GM04504 (cell line): ENCODE measurements around the gene SOX6.
"Not testable (repeated sequence)": the region's sequence is repeated elsewhere in the genome, so short reads cannot be mapped to it uniquely, and the experiment has no call there.

Source experiments
- DNase-seq: peaks from one replicate; pipeline ENCODE4 v3.0.0-alpha.2; 2012; ENCODE audit warnings: low read depth

Gene SOX6

DNA sequence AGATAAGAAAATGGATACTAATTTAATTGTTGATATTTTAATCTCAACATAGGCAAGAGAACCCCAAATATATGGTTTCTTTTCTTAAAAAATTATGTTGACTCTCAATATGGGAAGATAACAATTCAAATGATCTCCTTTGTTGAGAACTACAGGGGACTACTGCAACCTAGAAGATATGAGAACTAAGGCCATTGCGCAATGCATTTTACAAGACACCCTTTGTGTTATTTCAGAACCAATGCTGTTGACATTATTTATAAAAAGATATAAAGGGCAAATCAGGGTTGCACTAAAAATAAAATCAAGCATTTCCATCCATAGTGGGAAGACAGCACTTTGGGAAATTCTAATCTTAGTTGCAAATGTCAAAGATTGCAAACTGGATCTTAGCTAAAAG lies 322.3 kb downstream of the SOX6 start:
- DNase-seq: no peak

DNA sequence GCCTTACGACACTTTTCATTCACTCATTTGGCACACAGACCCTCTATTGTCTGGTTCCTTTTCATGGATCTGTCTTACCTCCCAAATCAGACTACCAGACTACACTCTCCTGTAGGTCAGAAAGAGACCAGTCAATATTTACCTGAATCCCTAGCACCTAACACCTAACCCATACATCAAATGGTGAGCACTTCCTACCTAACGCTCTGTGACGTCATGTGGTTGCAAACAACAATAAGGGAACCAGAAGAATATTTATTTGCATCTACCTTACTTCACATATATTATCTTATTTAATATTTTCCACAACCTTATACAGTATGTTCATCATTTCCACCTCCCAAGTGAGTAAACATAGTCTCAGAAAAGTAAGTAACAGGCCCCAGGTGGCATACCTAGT lies 323.4 kb downstream of the SOX6 start:
- DNase-seq: no peak

DNA sequence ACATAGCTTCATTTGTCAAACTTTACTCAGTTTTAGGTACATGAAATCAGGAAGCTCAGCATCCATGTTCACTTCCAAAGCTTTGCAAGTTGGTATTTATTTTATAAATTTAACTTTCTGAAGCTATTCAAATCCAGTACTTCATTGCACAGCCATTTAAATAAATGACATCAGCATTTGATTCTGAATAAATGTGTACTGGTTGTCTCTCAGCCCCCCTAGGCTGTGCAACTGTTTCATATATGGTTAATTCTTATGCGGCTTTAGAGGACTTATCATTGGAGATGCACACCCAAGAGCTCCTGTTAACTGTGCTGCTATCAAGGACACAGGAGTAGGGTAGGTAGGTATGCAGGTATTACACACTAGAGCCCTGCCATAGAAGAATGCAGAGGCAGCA lies 325.1 kb downstream of the SOX6 start:
- DNase-seq: no peak

DNA sequence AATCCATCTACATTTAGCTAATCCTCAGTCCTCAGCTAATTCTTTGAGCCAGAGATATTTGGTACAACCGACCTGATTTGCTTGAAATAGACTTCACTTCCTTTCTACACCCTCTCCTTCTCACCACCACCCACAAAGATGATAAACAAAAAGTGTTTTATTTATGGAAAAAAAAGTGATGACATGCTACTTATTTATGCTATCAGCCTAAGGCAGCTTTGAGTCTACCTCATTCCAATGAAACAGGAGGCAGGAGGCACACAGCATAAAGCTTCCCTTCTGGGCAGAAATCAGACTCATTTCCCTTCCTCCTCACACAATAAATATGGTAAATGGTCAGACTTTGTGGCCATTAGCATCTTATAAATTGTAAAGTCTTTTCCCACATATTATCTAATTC lies 325.7 kb downstream of the SOX6 start:
- DNase-seq: no peak

DNA sequence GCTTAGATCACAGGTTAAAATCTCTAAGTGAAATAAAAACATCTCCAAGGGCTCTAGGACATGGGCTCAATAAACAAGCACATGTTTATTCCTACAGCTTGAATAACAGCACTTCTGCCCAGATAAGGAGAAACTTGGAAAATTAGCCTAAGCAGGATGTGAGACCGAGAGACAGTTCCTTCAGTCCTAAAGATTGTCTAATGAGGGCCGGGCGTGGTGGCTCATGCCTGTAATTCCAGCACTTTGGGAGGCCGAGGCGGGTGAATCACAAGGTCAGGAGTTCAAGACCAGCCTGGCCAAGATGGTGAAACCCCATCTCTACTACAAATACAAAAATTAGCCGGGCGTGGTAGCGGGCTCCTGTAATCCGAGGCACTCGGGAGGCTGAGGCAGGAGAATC lies 327.2 kb downstream of the SOX6 start:
- DNase-seq: not testable (repeated sequence)

DNA sequence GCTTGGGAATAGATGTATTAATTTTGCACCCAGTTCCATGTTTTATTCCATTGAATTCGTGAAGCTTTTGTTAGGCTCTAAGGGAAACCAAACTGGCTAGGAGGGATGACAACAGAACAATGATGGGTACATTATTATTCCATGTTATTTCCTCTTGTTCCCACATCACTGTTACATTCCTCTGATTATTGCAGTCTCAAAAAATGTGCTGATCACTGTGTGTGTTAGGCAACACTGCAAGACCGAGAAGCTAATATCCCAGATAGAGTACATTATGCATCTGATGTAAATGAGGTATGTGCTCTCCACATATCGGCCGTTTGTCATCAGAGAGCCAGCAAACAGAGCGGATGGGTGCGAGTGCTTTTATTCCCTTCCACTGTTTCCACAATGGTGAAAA lies 327.9 kb downstream of the SOX6 start:
- DNase-seq: no peak

DNA sequence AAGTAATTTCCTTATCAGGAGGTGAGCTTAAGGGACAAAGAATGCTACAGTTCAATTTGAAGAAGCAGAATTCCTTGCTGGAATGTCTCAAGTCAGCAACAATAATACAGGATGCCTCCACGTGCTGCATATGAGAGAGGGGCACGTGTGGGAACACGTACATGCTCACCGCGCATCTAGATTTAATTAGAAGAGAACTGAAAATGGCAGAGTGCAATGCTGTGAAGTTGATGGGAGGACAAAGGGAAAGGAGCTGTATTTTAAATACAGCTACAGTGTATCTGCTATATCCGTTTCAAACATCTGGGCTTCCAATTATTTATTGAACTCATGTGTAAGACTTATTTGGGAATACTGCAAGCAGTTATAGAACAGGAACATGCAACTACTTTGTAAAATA lies 328.7 kb downstream of the SOX6 start:
- DNase-seq: no peak

DNA sequence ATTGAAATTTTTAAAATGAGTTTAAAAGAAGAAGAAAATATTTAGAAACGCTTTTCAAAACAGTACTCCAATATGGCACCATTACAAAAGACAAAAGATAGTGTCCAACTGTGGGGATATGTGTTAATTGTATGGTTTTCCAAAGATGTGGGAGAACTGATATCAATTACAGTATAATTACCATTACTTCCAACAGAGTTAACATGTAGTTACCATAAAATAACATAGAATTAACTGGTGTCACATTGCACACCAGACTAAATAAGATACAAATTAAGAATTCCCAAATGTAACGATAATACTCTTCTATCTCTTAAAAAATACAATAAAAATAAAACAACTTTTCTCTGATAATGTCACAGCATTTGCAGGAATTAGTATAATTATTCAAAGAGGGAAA lies 329.5 kb downstream of the SOX6 start:
- no peak for DNase-seq

DNA sequence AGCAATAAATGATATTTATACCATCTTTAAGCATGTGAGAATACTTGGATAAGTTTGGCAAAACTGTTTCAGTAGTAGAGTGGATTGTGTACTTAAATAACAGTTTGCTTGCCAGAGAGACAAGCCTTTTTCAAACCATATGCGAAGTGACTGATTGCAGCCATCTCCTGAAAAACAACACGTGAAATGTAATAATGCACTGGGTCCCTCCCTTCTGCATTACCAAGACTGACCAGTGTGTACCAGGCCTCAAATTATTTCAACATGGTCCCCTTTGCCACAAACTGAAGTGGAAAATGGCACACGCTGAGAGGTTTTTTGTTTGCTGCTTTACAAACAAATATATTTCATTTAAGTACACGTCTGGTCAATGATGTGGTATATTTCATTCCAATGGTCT lies 337.4 kb downstream of the SOX6 start:
- DNase-seq: no peak

DNA sequence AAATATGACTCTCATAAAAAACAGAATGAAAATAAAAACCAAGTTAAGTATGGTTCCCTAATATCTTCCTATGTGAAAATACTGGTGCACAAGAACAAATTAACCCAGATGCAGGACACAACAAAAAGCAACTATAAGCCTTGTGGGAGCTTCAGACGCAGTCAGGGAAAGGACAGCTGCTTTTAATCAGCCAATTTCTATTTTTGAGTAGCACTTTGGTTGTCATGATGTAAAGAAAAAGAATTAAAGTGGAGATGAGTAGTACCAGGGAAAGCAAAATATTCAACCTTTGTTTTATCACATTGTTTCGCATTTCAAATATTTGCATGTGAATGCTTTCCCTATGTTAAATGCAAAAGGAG lies 339.9 kb downstream of the SOX6 start:
- no peak for DNase-seq

DNA sequence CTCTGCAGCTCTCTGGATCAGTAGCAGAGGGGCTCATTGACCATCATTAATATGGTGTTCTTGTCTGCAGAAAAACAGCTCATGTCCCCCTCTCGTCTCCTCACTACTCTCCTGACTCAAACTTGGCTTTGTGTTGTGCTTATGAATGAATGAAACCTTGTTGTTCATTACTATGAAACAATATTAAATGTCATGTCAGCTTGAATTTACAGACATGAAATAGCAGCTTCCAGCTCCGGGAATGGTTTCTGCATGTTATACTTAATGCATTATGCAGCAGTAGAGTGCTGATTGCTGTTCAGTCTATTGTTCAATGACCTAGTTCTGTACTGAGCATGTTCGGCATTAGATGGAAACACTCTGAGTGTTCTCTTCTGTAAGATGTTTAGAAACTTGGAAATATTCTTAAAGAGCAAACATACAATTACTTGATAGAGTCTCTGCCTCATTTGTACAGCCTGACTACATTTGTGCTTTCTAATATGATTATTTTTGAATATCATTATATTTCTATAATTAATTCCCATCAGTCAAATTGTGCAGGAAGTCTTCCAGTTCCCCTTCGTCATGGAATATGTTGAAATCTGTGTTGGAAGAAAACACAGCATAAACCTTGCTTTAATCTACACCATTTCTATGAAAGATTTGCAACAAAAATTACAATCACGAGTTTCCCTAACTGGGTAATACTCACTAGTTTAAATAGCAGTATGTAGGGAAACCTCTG lies 340.4 kb downstream of the SOX6 start:
- no peak for DNase-seq

DNA sequence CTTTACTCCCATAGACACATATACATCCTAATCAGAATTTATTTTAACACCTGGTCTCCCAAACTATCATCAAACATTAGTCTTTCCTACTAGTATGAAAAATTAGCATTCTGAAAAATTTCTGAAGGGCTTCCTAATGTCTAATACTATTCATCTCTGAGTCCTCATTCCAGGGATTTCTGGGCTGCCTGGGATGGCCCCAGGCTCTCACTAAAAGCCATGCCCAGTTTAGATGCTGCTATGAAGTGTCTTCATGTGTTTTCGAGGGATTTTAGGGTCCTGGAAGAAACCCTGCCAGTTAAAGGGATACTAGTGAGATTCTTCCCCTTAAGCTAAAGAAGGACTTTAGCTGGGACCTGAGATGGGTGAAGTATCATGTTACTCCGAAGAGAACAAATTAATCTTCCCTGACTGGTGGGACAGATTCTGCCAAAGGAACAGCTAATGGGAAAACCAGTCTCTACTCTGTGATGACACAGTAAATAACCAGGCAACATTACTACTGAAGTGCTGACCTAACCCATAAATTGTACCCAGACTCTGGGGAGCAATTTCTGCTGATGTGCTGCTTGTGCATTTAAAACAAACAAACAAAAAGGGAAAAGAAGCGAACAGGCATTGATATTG lies 342.6 kb downstream of the SOX6 start:
- no peak for DNase-seq

DNA sequence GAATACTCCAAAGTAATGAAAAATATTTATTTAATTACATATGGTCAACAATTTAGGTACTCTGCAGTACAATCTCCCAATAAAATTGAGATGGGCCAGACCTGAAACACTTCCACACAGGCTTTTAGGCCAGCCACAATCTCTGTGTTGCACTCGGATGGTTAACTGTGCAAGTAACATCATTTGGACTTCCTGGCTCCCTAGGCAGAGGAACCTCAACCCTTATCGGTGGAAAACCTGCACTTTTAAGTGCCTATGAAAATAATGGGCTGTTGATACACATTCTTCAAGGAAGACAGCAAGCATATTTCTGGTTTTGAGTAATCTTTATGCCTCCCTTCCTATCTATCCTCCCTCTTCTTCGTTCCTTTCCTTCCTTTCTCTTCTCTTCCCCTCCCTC lies 343.1 kb downstream of the SOX6 start:
- DNase-seq: no peak

DNA sequence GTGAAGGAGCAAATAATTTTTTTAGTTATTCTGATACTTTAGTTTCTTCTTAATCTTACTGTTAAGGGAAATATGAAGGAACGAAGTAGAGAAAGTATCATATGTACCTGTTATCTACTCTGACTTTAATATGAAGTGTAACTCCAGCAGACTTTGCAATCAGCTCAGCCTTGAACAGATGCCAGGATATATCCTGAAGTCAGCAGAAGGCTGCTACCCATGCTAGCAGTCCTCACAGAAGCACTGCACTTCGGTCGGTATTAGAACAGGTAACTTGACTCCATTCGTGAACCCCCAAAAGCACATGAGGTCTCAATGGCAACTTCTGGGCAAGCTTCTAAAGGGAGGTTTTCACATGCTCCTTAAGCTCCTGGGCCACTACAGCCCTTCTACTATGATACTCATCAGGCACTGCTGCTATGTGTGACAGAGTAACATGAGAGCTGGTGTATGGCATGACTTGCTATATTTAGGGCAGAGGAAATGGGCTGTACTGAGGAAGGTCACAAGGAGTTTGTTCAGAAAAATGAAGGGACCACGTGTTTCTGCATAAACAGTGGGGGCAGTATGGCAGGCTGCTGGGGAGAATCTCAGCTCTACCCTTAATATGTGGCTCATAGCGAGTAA lies 344.1 kb downstream of the SOX6 start:
- DNase-seq: no peak

DNA sequence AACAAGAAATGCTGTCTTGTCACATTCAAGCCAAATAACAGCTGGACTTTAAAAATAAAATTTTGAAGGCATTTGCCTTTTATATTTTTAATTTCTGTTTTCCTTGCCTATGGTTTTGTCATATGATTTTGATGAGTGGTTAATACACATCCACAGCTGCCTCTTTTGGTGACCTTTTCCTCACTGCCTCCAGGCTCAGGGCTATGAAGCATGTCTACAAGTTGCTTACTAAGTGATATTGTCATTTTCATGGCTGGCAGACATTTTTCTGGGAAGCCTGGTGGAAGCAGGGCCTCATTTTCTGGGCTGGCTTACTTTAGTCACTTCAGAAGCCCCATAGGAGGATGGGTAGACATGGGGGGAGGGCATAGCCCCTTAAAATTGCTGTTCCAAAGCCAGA lies 344.9 kb downstream of the SOX6 start:
- no peak for DNase-seq

DNA sequence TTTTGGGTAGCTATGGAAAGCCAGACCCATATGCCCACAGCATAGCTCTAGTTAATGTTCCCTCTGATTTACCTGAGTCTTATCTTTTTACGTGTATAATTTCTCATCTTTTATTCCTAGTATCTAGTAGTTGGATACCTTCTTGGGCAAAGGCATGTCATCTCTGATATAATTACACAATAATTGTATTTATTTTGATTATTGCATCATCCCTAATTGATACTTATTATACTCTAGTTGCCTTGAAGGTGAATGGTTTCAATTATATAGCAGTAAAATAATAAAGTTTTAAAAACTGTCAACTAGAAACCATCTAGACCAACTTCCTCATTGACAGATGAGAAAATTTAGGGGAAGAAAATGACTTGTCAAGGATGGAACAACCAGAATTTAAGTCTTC lies 347.3 kb downstream of the SOX6 start:
- DNase-seq: no peak

DNA sequence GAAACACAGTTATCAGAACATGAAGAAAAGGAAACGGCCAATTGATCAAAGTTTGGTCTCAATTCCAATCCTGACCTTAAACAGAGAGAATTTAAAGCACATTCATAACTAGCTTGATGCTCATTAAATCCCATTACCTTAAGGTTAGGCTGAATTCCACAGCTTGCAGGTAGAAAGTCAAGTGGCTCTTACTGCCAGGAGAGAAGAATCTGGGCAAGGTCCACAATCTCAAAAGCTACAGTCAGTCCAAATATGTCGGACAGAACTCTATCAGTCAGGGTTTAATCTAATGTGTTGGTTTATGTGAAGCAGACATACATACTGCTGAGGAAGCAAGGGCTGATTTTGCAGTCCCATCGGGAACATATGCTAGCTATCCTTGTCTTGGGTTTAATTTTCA lies 348.8 kb downstream of the SOX6 start:
- no peak for DNase-seq

DNA sequence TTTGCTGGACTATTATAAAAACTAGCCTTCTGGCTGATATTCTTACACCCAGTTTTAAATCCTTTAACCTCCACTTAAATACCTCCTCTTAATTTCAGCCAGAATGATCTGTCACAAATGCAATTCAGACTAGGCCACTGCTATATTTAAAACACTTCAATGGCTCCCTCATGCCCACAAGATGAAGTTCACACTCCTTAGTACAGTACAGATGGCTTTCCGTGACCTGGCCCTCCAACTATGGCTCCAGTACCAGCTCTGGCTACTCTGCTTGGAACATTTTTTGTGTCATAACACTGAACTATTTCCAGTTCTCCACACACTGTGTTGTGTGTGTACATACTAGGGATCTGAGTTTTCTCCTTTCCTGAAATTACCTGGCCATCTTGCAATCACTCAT lies 353.4 kb downstream of the SOX6 start:
- no peak for DNase-seq

DNA sequence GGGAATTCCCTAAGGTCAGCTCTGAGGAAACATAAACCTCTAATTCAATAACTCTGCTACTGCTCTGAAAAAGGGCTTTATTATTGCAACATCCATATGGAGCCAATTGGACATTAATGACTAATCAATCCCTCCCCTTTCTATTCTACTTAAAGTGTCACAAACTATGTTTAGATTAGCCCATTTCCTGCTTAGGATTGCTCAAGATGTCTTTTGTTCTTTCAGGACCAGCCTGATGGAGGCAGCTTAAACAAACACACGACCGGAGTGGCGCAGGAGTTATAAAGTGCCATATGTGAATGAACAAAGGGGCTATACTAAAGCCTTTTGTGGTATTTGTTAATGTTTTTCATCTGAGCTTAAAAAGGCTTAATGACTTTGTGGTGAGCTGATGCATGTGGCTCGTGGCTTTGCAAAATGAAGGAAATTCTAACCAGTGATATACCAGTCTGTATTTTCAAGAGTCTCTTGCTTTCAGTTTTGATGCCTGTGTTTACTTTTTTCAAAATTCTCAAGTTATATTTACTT lies 354.4 kb downstream of the SOX6 start:
- DNase-seq: peak; percentile 88

DNA sequence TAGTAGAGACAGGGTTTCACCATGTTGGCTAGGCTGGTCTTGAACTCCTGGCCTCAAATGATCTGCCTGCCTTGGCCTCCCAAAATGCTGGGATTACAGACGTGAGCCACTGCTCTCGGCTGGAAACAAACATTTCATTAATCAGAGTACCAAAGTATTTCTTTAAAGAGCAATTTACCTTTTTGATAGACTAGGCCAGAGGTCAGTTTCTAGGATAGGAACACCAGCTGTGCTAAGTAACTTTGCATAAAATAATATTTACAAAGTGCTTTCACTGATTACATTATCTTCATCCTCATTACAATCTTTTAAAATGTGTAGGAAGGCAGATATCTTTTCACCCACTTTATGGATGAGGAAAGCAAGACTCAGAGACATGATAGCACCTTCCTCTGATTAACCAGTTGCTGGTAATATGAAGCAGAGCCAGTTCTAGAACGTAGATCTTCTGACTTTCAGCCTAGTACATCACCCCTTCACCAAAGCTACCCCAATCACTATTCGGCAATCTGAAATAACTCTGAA lies 355.2 kb downstream of the SOX6 start:
- no peak for DNase-seq

DNA sequence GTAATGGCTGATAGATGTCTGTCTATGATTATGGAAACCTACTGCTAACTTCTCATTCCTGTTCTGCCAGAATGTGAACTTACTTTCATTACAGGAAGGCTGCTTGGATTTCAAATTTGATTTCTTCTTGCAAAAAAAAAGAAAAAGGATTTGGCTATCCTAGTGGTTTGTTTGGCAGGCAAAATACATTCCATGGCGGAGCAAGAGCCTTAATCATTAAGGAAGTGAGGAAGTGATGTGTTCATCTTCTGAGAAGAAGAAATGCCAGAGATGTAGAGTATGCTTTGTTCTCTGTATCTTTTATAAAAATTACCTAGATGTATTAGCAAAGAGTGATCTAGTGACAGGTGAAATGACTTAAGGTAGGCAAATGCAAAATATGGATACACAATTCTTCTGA lies 356.3 kb downstream of the SOX6 start:
- peak; percentile 32 for DNase-seq

DNA sequence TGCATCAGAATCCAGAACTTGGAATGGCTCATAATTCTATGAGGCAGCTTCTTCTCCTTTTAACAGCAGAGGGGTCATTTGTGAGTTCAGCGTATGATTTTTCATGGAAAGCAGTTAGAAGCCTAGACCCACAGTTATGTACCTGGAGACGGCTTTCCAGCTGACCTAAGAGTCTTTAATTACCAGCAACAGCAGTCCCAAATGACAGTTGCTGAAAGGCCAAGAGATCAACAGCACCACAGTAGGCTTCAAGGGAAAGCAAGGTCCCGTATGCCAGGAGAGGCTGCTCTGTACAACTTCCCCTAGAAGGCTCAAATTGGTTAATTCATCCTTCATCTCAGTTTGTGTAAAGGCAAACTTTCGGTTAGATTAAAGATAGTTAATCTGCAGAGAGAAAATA lies 363.0 kb downstream of the SOX6 start:
- DNase-seq: no peak

DNA sequence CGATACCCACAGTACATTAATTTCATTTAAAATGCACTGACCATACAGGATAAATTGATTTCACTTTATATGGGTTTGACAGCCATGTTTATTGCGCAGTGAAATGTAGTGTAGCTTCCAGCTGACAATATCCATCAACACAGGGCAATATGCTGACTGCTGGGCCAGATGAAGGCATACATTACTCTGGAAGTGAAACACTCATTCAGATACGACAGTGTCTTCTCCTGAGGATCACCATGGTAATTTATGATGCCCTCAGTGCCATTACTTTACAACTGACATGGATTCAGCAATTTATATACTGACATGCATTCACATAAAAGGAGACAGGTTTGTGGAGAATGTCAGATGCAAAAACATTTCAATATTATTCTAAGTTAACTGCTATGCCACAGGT lies 365.1 kb downstream of the SOX6 start:
- DNase-seq: no peak
